Left forelimb (tissue), 1 donor: ENCODE results near the gene CCL17.
"Not testable (repeated sequence)": the region's sequence is repeated elsewhere in the genome, so short reads cannot be mapped to it uniquely, and the experiment has no call there.

Source experiments
- DNase-seq: peaks from one replicate; pipeline ENCODE4 v3.0.0-alpha.2; 2018; ENCODE audit warnings: low spot score

Gene CCL17

GRCh38 chr16:57403965-57404817 is at the start of gene CCL17:
Gene CCL17 (plus strand): TSS chr16:57404767. CDS start chr16:57413933, 9,166 bp downstream.
- no peak for DNase-seq

- DNase-seq = no peak
These were observed 48.6 kb upstream of the CCL17 start for GRCh38 chr16:57355898-57356414.

GRCh38 chr16:57356547-57356946 is 48.0 kb upstream of the CCL17 start:
- DNase-seq = no peak

- DNase-seq = no peak
These were observed 47.1 kb upstream of the CCL17 start for GRCh38 chr16:57357330-57358085.

- DNase-seq = no peak
These were observed 46.5 kb upstream of the CCL17 start for GRCh38 chr16:57358086-57358420.

GRCh38 chr16:57358527-57359095 is 46.0 kb upstream of the CCL17 start, which contains the start of gene CCL22:
Gene CCL22 (plus strand): TSS chr16:57358783. CDS start chr16:57358817, 34 bp downstream.
- no peak for DNase-seq

GRCh38 chr16:57360321-57360935 is 44.1 kb upstream of the CCL17 start:
- DNase-seq = no peak

- DNase-seq = no peak
These were observed 43.2 kb upstream of the CCL17 start for GRCh38 chr16:57361404-57361803.

GRCh38 chr16:57364143-57364542 is 40.4 kb upstream of the CCL17 start:
- no peak for DNase-seq

- DNase-seq = no peak
These were observed 38.0 kb upstream of the CCL17 start for GRCh38 chr16:57366544-57367040.

GRCh38 chr16:57367116-57367752 is 37.3 kb upstream of the CCL17 start:
- no peak for DNase-seq

GRCh38 chr16:57371494-57372371 is 32.8 kb upstream of the CCL17 start:
- no peak for DNase-seq

GRCh38 chr16:57372372-57373116 is 32.0 kb upstream of the CCL17 start, which contains the start of gene CX3CL1:
Gene CX3CL1 (plus strand): TSS chr16:57372490. CDS start chr16:57372569, 79 bp downstream.
- peak; percentile 79 for DNase-seq

- no peak for DNase-seq
These were observed 31.2 kb upstream of the CCL17 start for GRCh38 chr16:57373117-57373947.

GRCh38 chr16:57374067-57374534 is 30.5 kb upstream of the CCL17 start:
- DNase-seq = no peak

GRCh38 chr16:57374925-57375465 is 29.6 kb upstream of the CCL17 start:
- DNase-seq = not testable (repeated sequence)

GRCh38 chr16:57376313-57376818 is 28.2 kb upstream of the CCL17 start:
- DNase-seq = no peak
